Measurements from ENCODE around the gene HOMER1.

The HOMER1 gene

DNA sequence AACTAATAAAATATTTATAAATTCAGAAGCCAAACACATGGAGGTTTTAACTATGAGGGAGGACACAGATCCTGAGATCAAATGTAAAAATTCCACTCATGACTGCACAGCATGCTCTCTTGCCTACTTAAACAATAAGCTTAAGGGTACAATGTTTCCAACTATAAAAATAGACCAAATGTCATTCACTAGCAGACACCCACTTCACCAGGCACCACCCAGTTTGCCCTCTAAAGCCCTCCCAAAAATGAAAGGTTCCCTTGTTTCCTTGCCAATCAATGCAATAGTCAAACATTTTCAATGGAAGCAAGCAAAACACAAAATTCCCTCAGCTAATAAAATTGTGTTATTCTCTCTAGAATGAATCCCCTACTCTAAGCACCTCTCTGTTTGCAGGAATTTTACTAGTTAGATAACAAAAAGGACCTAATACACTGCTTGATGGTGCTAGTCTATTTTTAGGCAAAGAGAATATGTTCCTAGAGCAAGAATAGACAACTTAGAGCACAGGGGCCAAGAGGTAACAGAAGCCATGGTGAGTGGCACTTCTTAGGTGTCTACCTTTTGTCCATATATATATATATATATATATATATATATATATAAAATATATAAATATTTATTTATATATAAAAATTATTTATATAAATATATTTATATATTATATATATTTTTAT, 135.3 kb downstream of the HOMER1 start:
- in situ Hi-C loops (cut with MboI; ENCODE audit: low sequenced_read_pairs, unreplicated experiment): no loop called here
- TF ChIP-seq, protein P1, sequence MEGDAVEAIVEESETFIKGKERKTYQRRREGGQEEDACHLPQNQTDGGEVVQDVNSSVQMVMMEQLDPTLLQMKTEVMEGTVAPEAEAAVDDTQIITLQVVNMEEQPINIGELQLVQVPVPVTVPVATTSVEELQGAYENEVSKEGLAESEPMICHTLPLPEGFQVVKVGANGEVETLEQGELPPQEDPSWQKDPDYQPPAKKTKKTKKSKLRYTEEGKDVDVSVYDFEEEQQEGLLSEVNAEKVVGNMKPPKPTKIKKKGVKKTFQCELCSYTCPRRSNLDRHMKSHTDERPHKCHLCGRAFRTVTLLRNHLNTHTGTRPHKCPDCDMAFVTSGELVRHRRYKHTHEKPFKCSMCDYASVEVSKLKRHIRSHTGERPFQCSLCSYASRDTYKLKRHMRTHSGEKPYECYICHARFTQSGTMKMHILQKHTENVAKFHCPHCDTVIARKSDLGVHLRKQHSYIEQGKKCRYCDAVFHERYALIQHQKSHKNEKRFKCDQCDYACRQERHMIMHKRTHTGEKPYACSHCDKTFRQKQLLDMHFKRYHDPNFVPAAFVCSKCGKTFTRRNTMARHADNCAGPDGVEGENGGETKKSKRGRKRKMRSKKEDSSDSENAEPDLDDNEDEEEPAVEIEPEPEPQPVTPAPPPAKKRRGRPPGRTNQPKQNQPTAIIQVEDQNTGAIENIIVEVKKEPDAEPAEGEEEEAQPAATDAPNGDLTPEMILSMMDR (IDR thresholded peaks at IDR 0.05; ENCODE audit: borderline replicate concordance, control extremely low read depth, extremely low read depth, insufficient read depth, missing control alignments): no peak
- no peak for DNase-seq (ENCODE audit: low spot score)

DNA sequence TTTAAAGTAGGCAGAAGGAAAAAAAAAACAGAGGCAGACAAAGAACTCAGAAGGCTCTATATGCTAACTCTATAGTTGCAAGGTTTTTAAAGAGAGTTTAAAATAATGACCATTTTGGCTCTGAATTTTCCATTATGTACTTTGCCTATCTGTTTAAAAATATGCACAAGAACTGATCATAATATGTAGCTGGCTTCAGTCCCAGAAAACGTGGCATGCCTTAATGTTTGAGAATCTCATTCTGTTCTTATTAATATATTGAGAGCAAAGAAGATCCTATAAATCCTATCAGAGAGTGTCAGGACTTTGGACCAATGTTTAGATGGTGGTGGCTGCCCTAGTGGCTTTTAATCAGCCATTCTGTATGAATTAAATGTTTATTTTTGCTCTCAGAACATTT, 156.5 kb downstream of the HOMER1 start:
- DNase-seq (ENCODE audit: low spot score): no peak
- TF ChIP-seq, protein P1 (IDR thresholded peaks at IDR 0.05; ENCODE audit: borderline replicate concordance, control extremely low read depth, extremely low read depth, insufficient read depth, missing control alignments): no peak
- in situ Hi-C loops (cut with MboI; ENCODE audit: low sequenced_read_pairs, unreplicated experiment): no loop called here

DNA sequence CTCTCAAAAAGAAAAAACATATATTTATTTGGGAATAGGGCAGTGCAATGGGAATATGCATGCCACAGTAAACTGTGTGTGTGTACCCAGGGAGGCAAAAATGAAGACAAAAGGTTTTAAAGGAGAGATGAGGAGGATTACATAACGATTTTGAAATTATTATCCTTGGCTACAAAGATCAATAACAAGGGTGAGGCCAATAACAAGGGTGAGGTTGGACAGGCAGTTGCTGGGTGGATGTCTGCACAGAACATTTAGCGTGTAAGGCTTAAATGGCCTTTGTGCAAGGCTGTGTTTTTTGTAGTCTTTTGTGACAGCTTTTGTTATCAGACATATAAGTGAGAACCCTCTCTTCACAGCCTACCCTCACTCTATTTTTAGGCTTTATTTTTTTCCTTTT, 164.1 kb downstream of the HOMER1 start:
- in situ Hi-C loops (cut with MboI; ENCODE audit: low sequenced_read_pairs, unreplicated experiment): no loop called here
- no peak for DNase-seq (ENCODE audit: low spot score)
- TF ChIP-seq, protein P1 (IDR thresholded peaks at IDR 0.05; ENCODE audit: borderline replicate concordance, control extremely low read depth, extremely low read depth, insufficient read depth, missing control alignments): no peak

DNA sequence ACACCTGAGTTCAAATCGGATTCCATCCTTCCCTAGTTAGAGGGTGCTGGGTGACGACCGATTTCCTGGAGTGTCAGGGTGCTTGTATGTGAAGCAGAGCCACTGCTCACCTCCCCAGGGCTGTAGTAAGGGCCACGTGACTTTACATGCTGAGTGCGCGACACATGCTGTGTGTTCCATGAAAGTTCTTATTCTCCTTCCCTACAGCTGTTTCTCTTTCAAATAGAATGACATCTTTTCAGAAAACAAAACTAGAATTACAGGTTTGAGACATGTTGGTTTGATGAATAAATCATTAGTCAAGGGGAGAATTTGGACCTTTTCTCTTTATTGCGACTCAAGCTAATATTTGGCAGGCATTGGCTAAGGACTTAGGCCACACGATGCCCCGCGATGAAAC, 164.9 kb downstream of the HOMER1 start:
- in situ Hi-C loops (cut with MboI; ENCODE audit: low sequenced_read_pairs, unreplicated experiment): no loop called here
- TF ChIP-seq, protein P1 (IDR thresholded peaks at IDR 0.05; ENCODE audit: borderline replicate concordance, control extremely low read depth, extremely low read depth, insufficient read depth, missing control alignments): no peak
- no peak for DNase-seq (ENCODE audit: low spot score)

DNA sequence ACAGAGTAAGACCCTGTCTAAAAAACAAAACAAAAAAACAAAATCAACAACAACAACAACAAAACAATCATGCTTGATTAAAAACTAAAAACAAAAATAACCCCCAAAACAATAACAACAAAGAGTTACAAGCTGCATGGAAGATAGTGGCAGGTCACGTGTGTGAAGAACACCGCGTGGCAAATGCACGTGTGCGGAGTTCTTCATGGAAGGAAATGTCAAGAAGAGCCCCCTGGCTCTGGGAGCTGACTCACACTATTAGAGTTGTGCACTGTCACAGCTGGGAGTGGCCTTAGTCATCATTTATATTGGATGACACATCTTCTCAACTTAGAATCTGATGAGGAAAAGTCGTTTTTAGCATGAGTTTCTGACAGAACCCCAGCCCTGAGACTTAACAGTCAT, 167.5 kb downstream of the HOMER1 start:
- TF ChIP-seq, protein P1 (IDR thresholded peaks at IDR 0.05; ENCODE audit: borderline replicate concordance, control extremely low read depth, extremely low read depth, insufficient read depth, missing control alignments): no peak
- DNase-seq (ENCODE audit: low spot score): no peak
- in situ Hi-C loops (cut with MboI; ENCODE audit: low sequenced_read_pairs, unreplicated experiment): no loop called here

DNA sequence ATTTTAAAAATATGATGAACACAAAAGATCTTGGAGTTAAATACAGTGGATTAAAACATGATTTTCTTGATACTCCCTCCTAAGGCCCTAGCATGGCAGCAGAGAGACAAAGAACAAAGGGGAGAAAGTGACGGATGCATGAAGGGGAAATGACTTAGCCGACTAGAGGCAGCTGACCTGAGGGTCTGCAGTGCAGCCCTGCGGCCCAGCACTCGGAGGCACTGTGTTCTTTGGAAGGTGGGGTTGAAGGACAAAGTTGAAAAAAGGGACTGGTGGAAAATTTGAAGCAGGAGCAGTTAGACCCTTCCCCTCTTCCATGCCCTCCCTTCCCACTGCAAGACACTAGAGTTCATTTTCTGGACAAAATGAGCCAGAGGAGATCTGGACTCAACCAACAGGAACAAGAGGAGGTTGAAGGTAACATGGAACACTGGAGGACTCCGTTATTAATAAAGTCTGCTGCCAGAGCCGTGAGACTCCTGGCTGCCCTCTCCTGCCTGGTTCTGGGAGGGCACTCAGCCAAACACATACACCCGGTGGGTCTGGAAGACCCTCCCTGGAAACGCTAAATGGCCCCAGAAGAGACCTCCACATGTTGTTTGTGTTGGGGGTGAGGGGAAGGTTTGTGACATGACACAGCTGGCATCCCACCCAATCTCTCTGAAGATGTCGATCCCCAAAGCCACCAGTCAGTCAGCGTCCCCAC, 179.9 kb downstream of the HOMER1 start:
- in situ Hi-C loops (cut with MboI; ENCODE audit: low sequenced_read_pairs, unreplicated experiment): no loop called here

More for the DNA sequence above, 179.9 kb downstream of the HOMER1 start:
- TF ChIP-seq, protein P1 (IDR thresholded peaks at IDR 0.05; ENCODE audit: borderline replicate concordance, control extremely low read depth, extremely low read depth, insufficient read depth, missing control alignments): no peak
- no peak for DNase-seq (ENCODE audit: low spot score)

Data from GM13976 (cell line).